ENCODE measurements around the gene KIF13A. TPM values are rescaled to one million over a fixed set of nuclear protein-coding genes. Genes with fewer than 3 reads are reported as not detected.

The KIF13A gene
- total RNA-seq, 1 donor from 2014 or later = 28.9 TPM

- H3K4me3 ChIP-seq = no peak overlapping the region
Observed at GRCh38 chr6:17877895-17878440, 109.5 kb downstream of the KIF13A start.

GRCh38 chr6:17877196-17877894 lies 110.1 kb downstream of the KIF13A start:
- H3K4me3 ChIP-seq = no peak overlapping the region
- H3K27ac ChIP-seq = no peak overlapping the region
- no peaks in the 10 kb centered on the region for H3K9me3 ChIP-seq
- intact Hi-C loops (cut with DNase I) = no loop called here
- peaks cover 0 to 8% of the 10 kb centered on the region in 2 donors for H3K4me1 ChIP-seq
- no peaks in the 10 kb centered on the region for H3K36me3 ChIP-seq
- TF ChIP-seq CTCF (IDR thresholded peaks at IDR 0.05) = no peak
- DNase-seq (ENCODE audit: low spot score in 2 of 2) = no peak
- no peaks in the 10 kb centered on the region for H3K27me3 ChIP-seq

More at GRCh38 chr6:17877895-17878440, 109.5 kb downstream of the KIF13A start:
- no peak for TF ChIP-seq CTCF (IDR thresholded peaks at IDR 0.05)
- no peak for DNase-seq (ENCODE audit: low spot score in 2 of 2)
- H3K9me3 ChIP-seq = no peaks in the 10 kb centered on the region
- H3K27ac ChIP-seq = no peak overlapping the region
- no peaks in the 10 kb centered on the region for H3K27me3 ChIP-seq
- no peaks in the 10 kb centered on the region for H3K36me3 ChIP-seq
- intact Hi-C loops (cut with DNase I) = no loop called here
- peaks cover 0 to 8% of the 10 kb centered on the region in 2 donors for H3K4me1 ChIP-seq

- intact Hi-C loops (cut with DNase I) = no loop called here
- H3K9me3 ChIP-seq = no peaks in the 10 kb centered on the region
- DNase-seq (ENCODE audit: low spot score in 2 of 2) = no peak
- no peak overlapping the region for H3K27ac ChIP-seq
- H3K36me3 ChIP-seq = no peaks in the 10 kb centered on the region
- H3K27me3 ChIP-seq = no peaks in the 10 kb centered on the region
- TF ChIP-seq CTCF (IDR thresholded peaks at IDR 0.05) = no peak
- H3K4me3 ChIP-seq = no peak overlapping the region
- peaks cover 0 to 14% of the 10 kb centered on the region in 2 donors for H3K4me1 ChIP-seq
Observed at GRCh38 chr6:17874753-17875152, 112.7 kb downstream of the KIF13A start.

GRCh38 chr6:17872908-17873307 lies 114.5 kb downstream of the KIF13A start:
- intact Hi-C loops (cut with DNase I) = no loop called here
- Histone ChIP-seq H3K27me3 (no peaks in the 10 kb centered on the region), H3K36me3 (no peaks in the 10 kb centered on the region), H3K4me1 (peaks cover 3 to 17% of the 10 kb centered on the region in 2 donors), H3K4me3 (no peak overlapping the region), H3K27ac (no peak overlapping the region), H3K9me3 (no peaks in the 10 kb centered on the region)
- DNase-seq (ENCODE audit: low spot score in 2 of 2) = no peak
- no peak for TF ChIP-seq CTCF (IDR thresholded peaks at IDR 0.05)

- TF ChIP-seq CTCF (IDR thresholded peaks at IDR 0.05) = no peak
- H3K9me3 ChIP-seq = no peaks in the 10 kb centered on the region
- H3K4me3 ChIP-seq = no peak overlapping the region
- H3K27me3 ChIP-seq = no peaks in the 10 kb centered on the region
- peak overlapping the region; percentile 13 to 17 for H3K27ac ChIP-seq
- no peak for DNase-seq (ENCODE audit: low spot score in 2 of 2)
- intact Hi-C loops (cut with DNase I) = no loop called here
- no peaks in the 10 kb centered on the region for H3K36me3 ChIP-seq
- peaks cover 3 to 13% of the 10 kb centered on the region in 2 donors for H3K4me1 ChIP-seq
Observed at GRCh38 chr6:17871836-17872235, 115.6 kb downstream of the KIF13A start.
